Measurements from ENCODE around the gene COL24A1.

COL24A1 gene

DNA sequence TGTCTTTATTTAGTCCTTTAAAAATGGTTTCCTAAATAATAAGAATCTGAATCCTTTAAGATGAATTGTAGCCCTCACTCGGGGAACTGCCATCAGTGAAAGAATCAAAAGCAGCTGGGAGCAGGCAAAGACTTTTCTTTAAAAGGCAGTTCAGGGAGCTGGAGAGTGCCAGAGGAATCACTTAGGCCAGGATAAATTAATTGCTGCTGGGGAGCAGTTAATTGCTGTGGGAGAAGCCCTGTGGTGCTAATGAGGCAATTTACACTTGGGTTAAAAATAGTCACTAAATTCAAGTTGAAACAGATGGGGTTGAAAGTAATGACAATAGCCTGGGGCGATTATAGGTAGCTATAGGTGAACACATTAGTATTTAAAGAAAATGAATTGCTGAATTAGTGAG, 38.7 kb upstream of the COL24A1 start:
- no peak overlapping the region for H3K9ac ChIP-seq (ENCODE audit: insufficient read length, low read depth)
- H3K9me3 ChIP-seq (ENCODE audit: insufficient read depth, low read length): no peaks in the 10 kb centered on the region
- no peaks in the 10 kb centered on the region for H3K36me3 ChIP-seq (ENCODE audit: insufficient read depth, insufficient read length, low read length)
- no peaks in the 10 kb centered on the region for H3K4me1 ChIP-seq (ENCODE audit: insufficient read depth, insufficient read length)
- TF ChIP-seq SUZ12 (IDR thresholded peaks at IDR 0.05; ENCODE audit: extremely low read depth, insufficient read depth, insufficient read length): no peak
- TF ChIP-seq ZNF274 (IDR thresholded peaks at IDR 0.05; ENCODE audit: low read depth, low read length): no peak
- no peak overlapping the region for H3K4me3 ChIP-seq (ENCODE audit: insufficient read length, low read depth)
- H3K27me3 ChIP-seq (ENCODE audit: insufficient read depth, insufficient read length): no peaks in the 10 kb centered on the region
- DNase-seq (ENCODE audit: low read depth, low spot score): no peak

DNA sequence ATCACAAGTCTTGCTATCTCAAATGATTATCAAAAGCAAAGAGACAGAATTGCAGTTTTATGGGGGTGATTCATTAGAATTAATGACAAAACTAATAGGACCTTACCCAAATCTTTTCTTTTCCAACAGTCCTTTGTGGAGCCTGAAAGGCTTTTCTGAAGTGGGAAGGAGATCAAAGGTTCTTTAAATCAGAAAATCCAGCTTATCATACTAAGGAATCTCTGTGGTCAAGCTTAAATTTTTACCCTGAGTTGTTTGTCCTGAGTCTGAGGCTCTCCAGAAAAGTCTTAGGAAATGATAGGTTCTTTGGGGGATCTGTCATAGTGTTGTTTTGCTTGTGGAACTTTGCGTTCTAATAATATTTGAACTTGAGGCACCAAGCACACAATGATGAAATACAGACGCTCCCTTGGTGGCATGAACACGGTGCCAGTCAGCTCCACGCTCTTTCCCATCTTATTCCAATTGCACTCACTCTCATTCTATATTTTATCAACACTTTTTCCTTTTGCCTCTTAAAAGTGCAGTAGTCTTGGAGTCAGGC, 38.0 kb upstream of the COL24A1 start:
- no peaks in the 10 kb centered on the region for H3K36me3 ChIP-seq (ENCODE audit: insufficient read depth, insufficient read length, low read length)

DNA sequence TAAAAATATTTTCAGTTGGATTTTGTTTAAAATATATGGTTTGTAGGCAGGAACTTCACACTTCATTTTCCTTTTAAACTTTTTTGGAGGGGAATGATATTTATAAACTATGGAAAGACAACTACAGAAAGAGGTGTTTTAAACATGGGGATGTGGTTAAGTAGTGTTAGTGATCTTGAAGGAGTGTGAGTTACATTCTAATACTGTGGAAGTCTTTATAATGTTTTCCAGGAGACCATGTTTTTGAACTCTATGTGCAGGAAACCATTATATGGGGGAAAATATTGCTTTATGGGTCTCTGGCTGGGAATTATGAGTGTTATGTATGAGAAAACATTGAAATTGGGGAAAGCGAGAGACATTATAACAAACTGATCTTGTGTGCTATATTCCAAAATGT, 35.8 kb upstream of the COL24A1 start:
- Histone ChIP-seq H3K9ac (ENCODE audit: insufficient read length, low read depth) (no peak overlapping the region), H3K4me3 (ENCODE audit: insufficient read length, low read depth) (no peak overlapping the region), H3K36me3 (ENCODE audit: insufficient read depth, insufficient read length, low read length) (no peaks in the 10 kb centered on the region), H3K9me3 (ENCODE audit: insufficient read depth, low read length) (no peaks in the 10 kb centered on the region), H3K4me1 (ENCODE audit: insufficient read depth, insufficient read length) (no peaks in the 10 kb centered on the region), H3K27me3 (ENCODE audit: insufficient read depth, insufficient read length) (no peaks in the 10 kb centered on the region)
- no peak for TF ChIP-seq YY1 (IDR thresholded peaks at IDR 0.05; ENCODE audit: insufficient read depth, insufficient read length)
- TF ChIP-seq ZNF274 (IDR thresholded peaks at IDR 0.05; ENCODE audit: low read depth, low read length): no peak
- no peak for TF ChIP-seq SUZ12 (IDR thresholded peaks at IDR 0.05; ENCODE audit: extremely low read depth, insufficient read depth, insufficient read length)
- DNase-seq (ENCODE audit: low read depth, low spot score): no peak

More for the DNA sequence above, 38.0 kb upstream of the COL24A1 start:
- Histone ChIP-seq H3K9me3 (ENCODE audit: insufficient read depth, low read length) (no peaks in the 10 kb centered on the region), H3K4me1 (ENCODE audit: insufficient read depth, insufficient read length) (no peaks in the 10 kb centered on the region), H3K27me3 (ENCODE audit: insufficient read depth, insufficient read length) (no peaks in the 10 kb centered on the region), H3K4me3 (ENCODE audit: insufficient read length, low read depth) (no peak overlapping the region), H3K9ac (ENCODE audit: insufficient read length, low read depth) (no peak overlapping the region)
- no peak for TF ChIP-seq SUZ12 (IDR thresholded peaks at IDR 0.05; ENCODE audit: extremely low read depth, insufficient read depth, insufficient read length)
- TF ChIP-seq YY1 (IDR thresholded peaks at IDR 0.05; ENCODE audit: insufficient read depth, insufficient read length): no peak
- no peak for TF ChIP-seq ZNF274 (IDR thresholded peaks at IDR 0.05; ENCODE audit: low read depth, low read length)
- DNase-seq (ENCODE audit: low read depth, low spot score): no peak

DNA sequence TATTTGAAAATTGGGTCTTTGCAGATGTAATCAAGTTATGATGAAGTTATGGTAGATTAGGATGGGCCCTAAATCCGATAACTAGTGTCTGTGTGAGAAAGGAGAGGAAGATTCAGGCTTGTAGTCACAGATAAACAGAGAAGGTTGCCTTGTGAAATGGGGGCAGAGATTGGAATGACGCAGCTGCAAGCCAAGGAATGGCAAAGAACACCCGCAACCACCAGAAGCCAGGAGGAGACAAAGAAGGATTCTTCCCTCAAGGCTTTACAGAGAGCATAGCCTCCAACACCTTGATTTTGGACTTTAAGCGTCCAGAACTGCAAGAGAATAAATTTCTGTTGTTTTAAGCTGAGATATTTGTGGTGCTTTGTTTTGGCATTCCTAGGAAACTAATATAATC, 35.4 kb upstream of the COL24A1 start:
- Histone ChIP-seq H3K4me1 (ENCODE audit: insufficient read depth, insufficient read length) (no peaks in the 10 kb centered on the region), H3K27me3 (ENCODE audit: insufficient read depth, insufficient read length) (no peaks in the 10 kb centered on the region), H3K9me3 (ENCODE audit: insufficient read depth, low read length) (no peaks in the 10 kb centered on the region), H3K9ac (ENCODE audit: insufficient read length, low read depth) (no peak overlapping the region), H3K36me3 (ENCODE audit: insufficient read depth, insufficient read length, low read length) (no peaks in the 10 kb centered on the region), H3K4me3 (ENCODE audit: insufficient read length, low read depth) (no peak overlapping the region)
- DNase-seq (ENCODE audit: low read depth, low spot score): no peak
- no peak for TF ChIP-seq ZNF274 (IDR thresholded peaks at IDR 0.05; ENCODE audit: low read depth, low read length)
- no peak for TF ChIP-seq SUZ12 (IDR thresholded peaks at IDR 0.05; ENCODE audit: extremely low read depth, insufficient read depth, insufficient read length)
- no peak for TF ChIP-seq YY1 (IDR thresholded peaks at IDR 0.05; ENCODE audit: insufficient read depth, insufficient read length)

DNA sequence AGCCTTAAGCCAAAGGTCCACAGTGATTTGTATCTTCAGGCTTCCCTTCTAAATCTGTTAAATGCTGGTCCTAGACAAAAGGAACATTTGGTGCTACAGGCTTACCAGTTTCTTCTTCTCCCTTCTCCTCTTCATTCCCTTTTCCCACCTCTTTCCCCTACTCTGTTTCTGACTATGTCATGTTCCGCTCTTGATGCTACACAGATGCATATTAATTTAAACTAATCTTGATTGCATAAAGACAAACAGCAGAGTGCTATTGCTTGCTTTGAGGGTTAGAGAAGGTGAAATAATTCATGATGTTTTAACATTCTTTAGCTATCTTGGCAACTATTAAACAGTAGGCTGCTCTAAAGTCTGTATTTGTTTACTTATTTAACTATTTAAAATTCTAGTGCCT, 34.3 kb upstream of the COL24A1 start:
- Histone ChIP-seq H3K9me3 (ENCODE audit: insufficient read depth, low read length) (no peaks in the 10 kb centered on the region), H3K9ac (ENCODE audit: insufficient read length, low read depth) (no peak overlapping the region), H3K4me1 (ENCODE audit: insufficient read depth, insufficient read length) (no peaks in the 10 kb centered on the region), H3K4me3 (ENCODE audit: insufficient read length, low read depth) (no peak overlapping the region), H3K27me3 (ENCODE audit: insufficient read depth, insufficient read length) (no peaks in the 10 kb centered on the region), H3K36me3 (ENCODE audit: insufficient read depth, insufficient read length, low read length) (no peaks in the 10 kb centered on the region)
- DNase-seq (ENCODE audit: low read depth, low spot score): no peak
- no peak for TF ChIP-seq SUZ12 (IDR thresholded peaks at IDR 0.05; ENCODE audit: extremely low read depth, insufficient read depth, insufficient read length)
- no peak for TF ChIP-seq ZNF274 (IDR thresholded peaks at IDR 0.05; ENCODE audit: low read depth, low read length)
- TF ChIP-seq YY1 (IDR thresholded peaks at IDR 0.05; ENCODE audit: insufficient read depth, insufficient read length): no peak

DNA sequence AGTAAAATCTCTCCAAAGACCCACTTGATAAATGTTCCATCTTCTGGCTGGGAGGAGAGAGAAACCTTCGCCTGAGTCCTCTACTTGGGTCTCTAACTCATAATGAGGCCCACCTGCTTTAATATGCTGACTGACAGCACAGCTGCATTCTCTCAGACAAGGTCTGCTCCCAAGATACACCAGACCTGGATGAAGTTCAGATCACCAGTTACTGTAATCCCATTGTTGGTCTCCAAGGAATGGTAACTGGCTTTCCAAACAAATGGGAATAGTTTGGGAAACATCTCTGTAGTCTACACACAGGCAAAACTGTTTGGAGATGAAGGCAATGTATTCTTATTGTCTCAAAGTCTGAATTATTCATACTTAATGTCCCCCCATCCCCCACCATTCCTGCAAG, 27.9 kb upstream of the COL24A1 start:
- Histone ChIP-seq H3K27me3 (ENCODE audit: insufficient read depth, insufficient read length) (no peaks in the 10 kb centered on the region), H3K9ac (ENCODE audit: insufficient read length, low read depth) (no peak overlapping the region), H3K36me3 (ENCODE audit: insufficient read depth, insufficient read length, low read length) (no peaks in the 10 kb centered on the region), H3K4me3 (ENCODE audit: insufficient read length, low read depth) (no peak overlapping the region), H3K4me1 (ENCODE audit: insufficient read depth, insufficient read length) (no peaks in the 10 kb centered on the region), H3K9me3 (ENCODE audit: insufficient read depth, low read length) (no peaks in the 10 kb centered on the region)
- TF ChIP-seq YY1 (IDR thresholded peaks at IDR 0.05; ENCODE audit: insufficient read depth, insufficient read length) (no peak), ZNF274 (IDR thresholded peaks at IDR 0.05; ENCODE audit: low read depth, low read length) (no peak), SUZ12 (IDR thresholded peaks at IDR 0.05; ENCODE audit: extremely low read depth, insufficient read depth, insufficient read length) (no peak)
- no peak for DNase-seq (ENCODE audit: low read depth, low spot score)

DNA sequence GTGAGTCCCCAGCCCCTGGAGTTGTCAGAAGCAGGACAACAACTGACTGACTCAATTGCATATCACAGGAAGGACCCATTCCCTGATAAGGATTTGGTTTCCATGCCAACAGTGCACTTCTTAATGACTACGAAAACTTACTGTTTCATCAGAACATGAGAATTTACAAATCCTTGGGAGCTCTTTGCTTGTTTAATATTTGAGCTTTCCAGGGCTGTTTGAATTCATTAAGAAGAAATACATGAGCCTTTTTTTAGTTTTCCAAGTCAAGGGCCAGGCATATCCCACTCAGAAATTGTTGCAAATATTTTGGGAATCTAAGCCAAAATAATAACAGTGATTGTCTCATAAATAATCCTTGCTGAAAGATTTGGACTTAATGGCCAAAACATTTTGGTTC, 27.2 kb upstream of the COL24A1 start:
- no peaks in the 10 kb centered on the region for H3K27me3 ChIP-seq (ENCODE audit: insufficient read depth, insufficient read length)
- TF ChIP-seq YY1 (IDR thresholded peaks at IDR 0.05; ENCODE audit: insufficient read depth, insufficient read length) (no peak), SUZ12 (IDR thresholded peaks at IDR 0.05; ENCODE audit: extremely low read depth, insufficient read depth, insufficient read length) (no peak), ZNF274 (IDR thresholded peaks at IDR 0.05; ENCODE audit: low read depth, low read length) (no peak)

More for the DNA sequence above, 27.2 kb upstream of the COL24A1 start:
- Histone ChIP-seq H3K9me3 (ENCODE audit: insufficient read depth, low read length) (no peaks in the 10 kb centered on the region), H3K9ac (ENCODE audit: insufficient read length, low read depth) (no peak overlapping the region), H3K4me1 (ENCODE audit: insufficient read depth, insufficient read length) (no peaks in the 10 kb centered on the region), H3K4me3 (ENCODE audit: insufficient read length, low read depth) (no peak overlapping the region), H3K36me3 (ENCODE audit: insufficient read depth, insufficient read length, low read length) (no peaks in the 10 kb centered on the region)
- no peak for DNase-seq (ENCODE audit: low read depth, low spot score)

Data from NT2/D1 (cell line).